BE2C (cell line): Measurements from ENCODE around the gene ASMTL.

Experiments
- DNase-seq: peaks from one replicate; pipeline ENCODE4 v3.0.0-alpha.2; 2020
- H3K27me3 ChIP-seq: fragments of 250-450 bp; sonication (Bioruptor Pico); 2 replicates; pipeline ENCODE4 v1.5.1; 2020; ENCODE audit warnings: mild to moderate bottlenecking
- H3K36me3 ChIP-seq: fragments of 250-450 bp; sonication (Bioruptor Pico); 2 replicates; pipeline ENCODE4 v1.5.1; 2020; ENCODE audit warnings: mild to moderate bottlenecking
- H3K4me1 ChIP-seq: fragments of 250-450 bp; sonication (Bioruptor Pico); 2 replicates; pipeline ENCODE4 v1.5.1; 2020
- H3K4me3 ChIP-seq: 2 replicates; pipeline ENCODE4 v1.5.1; 2011; ENCODE audit warnings: low read depth, low read length
- H3K9me3 ChIP-seq: fragments of 250-450 bp; sonication (Bioruptor Pico); 2 replicates; pipeline ENCODE4 v1.5.1; 2020
- CTCF ChIP-seq: IDR thresholded peaks from 2 replicates; pipeline ENCODE4 v1.5.1; 2012; ENCODE audit warnings: mild to moderate bottlenecking, low read depth, low read length

ASMTL gene

GRCh38 chrX:1358793-1359476 lies 93.8 kb downstream of the ASMTL start:
- H3K9me3 ChIP-seq = no peaks in the 10 kb centered on the region
- DNase-seq = no peak
- H3K36me3 ChIP-seq = no peaks in the 10 kb centered on the region
- no peak for TF ChIP-seq CTCF
- H3K27me3 ChIP-seq = no peaks in the 10 kb centered on the region
- no peaks in the 10 kb centered on the region for H3K4me1 ChIP-seq
- H3K4me3 ChIP-seq = no peak overlapping the region

GRCh38 chrX:1357993-1358392 lies 94.7 kb downstream of the ASMTL start:
- no peak for TF ChIP-seq CTCF
- DNase-seq = no peak
- H3K27me3 ChIP-seq = no peaks in the 10 kb centered on the region
- H3K9me3 ChIP-seq = no peaks in the 10 kb centered on the region
- no peak overlapping the region for H3K4me3 ChIP-seq
- H3K36me3 ChIP-seq = no peaks in the 10 kb centered on the region
- no peaks in the 10 kb centered on the region for H3K4me1 ChIP-seq

GRCh38 chrX:1355131-1356046 lies 97.3 kb downstream of the ASMTL start:
- no peaks in the 10 kb centered on the region for H3K4me1 ChIP-seq
- no peaks in the 10 kb centered on the region for H3K27me3 ChIP-seq
- TF ChIP-seq CTCF = no peak
- H3K36me3 ChIP-seq = no peaks in the 10 kb centered on the region
- H3K9me3 ChIP-seq = no peaks in the 10 kb centered on the region
- DNase-seq = no peak
- no peak overlapping the region for H3K4me3 ChIP-seq

GRCh38 chrX:1354036-1355019 lies 98.4 kb downstream of the ASMTL start:
- Histone ChIP-seq H3K4me3 (no peak overlapping the region), H3K9me3 (no peaks in the 10 kb centered on the region), H3K36me3 (no peaks in the 10 kb centered on the region), H3K4me1 (no peaks in the 10 kb centered on the region), H3K27me3 (no peaks in the 10 kb centered on the region)
- no peak for DNase-seq
- TF ChIP-seq CTCF = no peak
